Glutamatergic neuron (in vitro differentiated cells): ENCODE data around the gene IGLL1. TPM values are rescaled to one million over a fixed set of nuclear protein-coding genes. Genes with fewer than 3 reads are reported as not detected.

Source experiments
- DNase-seq: peaks from one replicate; pipeline ENCODE4 v3.0.0; 2022
- H3K27ac Mint-ChIP-seq: one replicate; pipeline ENCODE4 v1.8.0; 2020; ENCODE audit warnings: mild to moderate bottlenecking, mixed read lengths, inconsistent platforms; ENCODE audit not compliant: unreplicated experiment
- H3K27me3 Mint-ChIP-seq: one replicate; pipeline ENCODE4 v1.8.0; 2020; ENCODE audit warnings: mild to moderate bottlenecking, moderate library complexity, mixed read lengths, inconsistent platforms; ENCODE audit not compliant: unreplicated experiment
- H3K36me3 Mint-ChIP-seq: one replicate; pipeline ENCODE4 v1.8.0; 2020; ENCODE audit warnings: mild to moderate bottlenecking, mixed read lengths, inconsistent platforms; ENCODE audit not compliant: unreplicated experiment
- H3K4me1 Mint-ChIP-seq: one replicate; pipeline ENCODE4 v1.8.0; 2020; ENCODE audit warnings: mild to moderate bottlenecking, low read depth, mixed read lengths, inconsistent platforms; ENCODE audit not compliant: unreplicated experiment
- H3K4me3 Mint-ChIP-seq: one replicate; pipeline ENCODE4 v1.8.0; 2020; ENCODE audit warnings: mild to moderate bottlenecking, mixed read lengths, inconsistent platforms; ENCODE audit not compliant: unreplicated experiment
- H3K9me3 Mint-ChIP-seq: one replicate; pipeline ENCODE4 v1.8.0; 2020; ENCODE audit warnings: mild to moderate bottlenecking, moderate library complexity, mixed read lengths, inconsistent platforms; ENCODE audit not compliant: unreplicated experiment
- CTCF ChIP-seq: fragments of 200-600 bp; sonication (generic); IDR thresholded peaks from one replicate; pipeline ENCODE4 v1.5.0; 2021; ENCODE audit not compliant: partially characterized antibody, unreplicated experiment
- total RNA-seq: library from RNA; stranded (reverse); fragmentation: NEBNext Ultra II Directional; extraction: Animal tissue kit (Norgen Biotek cat#: 25700); gene quantifications from one replicate; pipeline ENCODE4 v1.2.1, GENCODE V29; 2021; ENCODE audit not compliant: unreplicated experiment

Gene IGLL1
- total RNA-seq, 1 donor from 2014 or later: not detected

- H3K4me1 Mint-ChIP-seq: peaks cover 13% of the 10 kb centered on the region
- no peak overlapping the region for H3K27ac Mint-ChIP-seq
- H3K4me3 Mint-ChIP-seq: no peak overlapping the region
- H3K27me3 Mint-ChIP-seq: peaks cover 10% of the 10 kb centered on the region
- no peak for TF ChIP-seq CTCF
- H3K9me3 Mint-ChIP-seq: peaks cover 7% of the 10 kb centered on the region
- no peaks in the 10 kb centered on the region for H3K36me3 Mint-ChIP-seq
- no peak for DNase-seq
Measured at GRCh38 chr22:23525510-23525909, 54.6 kb downstream of the IGLL1 start.

GRCh38 chr22:23524226-23524625, 55.9 kb downstream of the IGLL1 start:
- H3K4me3 Mint-ChIP-seq: no peak overlapping the region
- H3K27ac Mint-ChIP-seq: no peak overlapping the region
- TF ChIP-seq CTCF: no peak
- peaks cover 8% of the 10 kb centered on the region for H3K27me3 Mint-ChIP-seq
- H3K4me1 Mint-ChIP-seq: peaks cover 18% of the 10 kb centered on the region
- DNase-seq: no peak
- H3K9me3 Mint-ChIP-seq: peaks cover 10% of the 10 kb centered on the region
- no peaks in the 10 kb centered on the region for H3K36me3 Mint-ChIP-seq

DNA sequence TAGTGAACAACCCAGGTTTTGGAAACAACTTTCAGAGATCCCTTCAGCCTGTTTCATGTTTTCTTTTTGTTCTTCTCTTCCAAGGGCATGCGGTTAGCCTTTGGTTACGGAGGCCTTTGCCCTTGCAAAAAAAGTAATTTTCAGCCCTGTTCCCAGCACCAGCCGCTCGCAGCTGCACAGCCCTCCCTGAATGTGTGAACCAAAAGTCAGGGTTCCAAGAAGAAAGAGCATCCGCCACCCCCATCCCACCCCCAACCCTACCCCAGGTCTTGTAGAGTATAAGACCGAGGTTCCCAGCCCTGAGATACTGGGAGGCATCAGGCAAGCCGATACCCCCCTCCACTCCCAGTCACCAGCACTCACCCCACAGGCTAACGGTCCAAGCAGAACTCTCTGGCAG, 56.4 kb downstream of the IGLL1 start:
- Mint-ChIP-seq H3K27ac (no peak overlapping the region), H3K4me3 (no peak overlapping the region), H3K4me1 (peaks cover 22% of the 10 kb centered on the region), H3K36me3 (no peaks in the 10 kb centered on the region), H3K9me3 (peaks cover 10% of the 10 kb centered on the region), H3K27me3 (peaks cover 8% of the 10 kb centered on the region)
- TF ChIP-seq CTCF: no peak
- no peak for DNase-seq

Other genes starting within 250 kb of the IGLL1 start
- gene DRICH1, start 52.0 kb upstream of the IGLL1 start, total RNA-seq: not detected
- gene RGL4, start 110.7 kb upstream of the IGLL1 start, total RNA-seq: not detected
- gene ZNF70, start 170.8 kb upstream of the IGLL1 start, total RNA-seq: 9.0 TPM
- gene VPREB3, start 174.1 kb upstream of the IGLL1 start, total RNA-seq: not detected
- not detected for gene C22orf15, start 182.7 kb upstream of the IGLL1 start, total RNA-seq
- gene CHCHD10, start 187.7 kb upstream of the IGLL1 start, total RNA-seq: 35.9 TPM
- gene MMP11, start 192.6 kb upstream of the IGLL1 start, total RNA-seq: 28.8 TPM
- 227 TPM for gene SMARCB1, start 206.7 kb upstream of the IGLL1 start, total RNA-seq